Umbilical cord (tissue), 2 donors: Measurements from ENCODE around the gene PIGC. TPM values are rescaled to one million over a fixed set of nuclear protein-coding genes. Genes with fewer than 3 reads are reported as not detected.
"Not testable (repeated sequence)": the region's sequence is repeated elsewhere in the genome, so short reads cannot be mapped to it uniquely, and the experiment has no call there.

ENCODE experiments used
- DNase-seq: peaks from one replicate; pipeline ENCODE4 v3.0.0-alpha.2; 2015; ENCODE audit warnings: low spot score
- total RNA-seq: library from RNA; depleted of rRNA; stranded (reverse); fragments of >200 nt; gene quantifications from one replicate; pipeline ENCODE4 v1.2.3, GENCODE V29; 2014; ENCODE audit warnings: low replicate concordance; ENCODE audit not compliant: insufficient read depth

PIGC gene
- total RNA-seq, 1 donor from 2014 or later: 45.0 TPM

- DNase-seq: no peak
Measured at GRCh38 chr1:172466795-172467407, 23.0 kb upstream of the PIGC start.

- DNase-seq: no peak
Measured at GRCh38 chr1:172465617-172466016, 21.7 kb upstream of the PIGC start.

GRCh38 chr1:172460887-172461315, 17.0 kb upstream of the PIGC start:
- DNase-seq: peak; percentile 84

- DNase-seq: no peak
Measured at GRCh38 chr1:172460177-172460576, 16.3 kb upstream of the PIGC start.

- no peak for DNase-seq
Measured at GRCh38 chr1:172457479-172458130, 13.7 kb upstream of the PIGC start.

GRCh38 chr1:172456344-172456769, 12.5 kb upstream of the PIGC start:
- DNase-seq: no peak

- DNase-seq: no peak
Measured at GRCh38 chr1:172455451-172455850, 11.6 kb upstream of the PIGC start.

- no peak for DNase-seq
Measured at GRCh38 chr1:172453607-172454006, 9.7 kb upstream of the PIGC start.

GRCh38 chr1:172453153-172453545, 9.3 kb upstream of the PIGC start:
- DNase-seq: no peak

GRCh38 chr1:172452536-172453152, 8.8 kb upstream of the PIGC start:
- no peak for DNase-seq

GRCh38 chr1:172451002-172451443, 7.2 kb upstream of the PIGC start:
- DNase-seq: peak; percentile 80

- no peak for DNase-seq
Measured at GRCh38 chr1:172450524-172450885, 6.6 kb upstream of the PIGC start.

GRCh38 chr1:172449585-172450523, 6.0 kb upstream of the PIGC start:
- peak; percentile 76 for DNase-seq

- DNase-seq: no peak
Measured at GRCh38 chr1:172448995-172449584, 5.2 kb upstream of the PIGC start.

- DNase-seq: no peak
Measured at GRCh38 chr1:172447641-172448040, 3.8 kb upstream of the PIGC start.

GRCh38 chr1:172446547-172446946, 2.7 kb upstream of the PIGC start:
- DNase-seq: no peak

GRCh38 chr1:172442843-172443565, 865 bp downstream of the PIGC start:
- DNase-seq: no peak

- DNase-seq: no peak
Measured at GRCh38 chr1:172442404-172442803, 1.5 kb downstream of the PIGC start.

- DNase-seq: not testable (repeated sequence)
Measured at GRCh38 chr1:172437183-172437582, 6.7 kb downstream of the PIGC start.

GRCh38 chr1:172431721-172432192, 12.1 kb downstream of the PIGC start:
- no peak for DNase-seq

GRCh38 chr1:172431204-172431603, 12.7 kb downstream of the PIGC start:
- no peak for DNase-seq
